CD4-positive, alpha-beta T cell treated with Interleukin-21 for 1 hour (primary cell): ENCODE data around the gene CEACAM20.
"Not testable (repeated sequence)": the region's sequence is repeated elsewhere in the genome, so short reads cannot be mapped to it uniquely, and the experiment has no call there.

Experiments
- DNase-seq: peaks from one replicate; pipeline ENCODE4 v3.0.0-alpha.2; 2020

The CEACAM20 gene

GRCh38 chr19:44529536-44529935, at the start of gene CEACAM20:
Gene CEACAM20 (minus strand): TSS chr19:44529675. CDS start chr19:44529509, 166 bp downstream.
- no peak for DNase-seq

DNA sequence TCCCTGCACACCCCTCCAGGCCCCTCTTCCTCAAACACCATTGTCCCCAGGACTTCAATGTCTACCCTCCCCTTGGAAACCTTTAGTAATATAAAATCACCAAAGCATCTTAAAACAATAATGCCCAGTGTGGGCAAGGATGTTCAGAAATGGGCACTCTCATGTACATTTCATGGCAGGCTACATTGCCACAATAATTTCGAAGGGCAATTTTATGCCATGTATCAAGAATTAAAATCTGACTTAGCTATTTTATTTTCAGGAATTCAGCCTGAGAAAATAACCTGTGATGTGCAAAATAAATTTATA, 48.0 kb upstream of the CEACAM20 start:
- DNase-seq, result no peak

DNA sequence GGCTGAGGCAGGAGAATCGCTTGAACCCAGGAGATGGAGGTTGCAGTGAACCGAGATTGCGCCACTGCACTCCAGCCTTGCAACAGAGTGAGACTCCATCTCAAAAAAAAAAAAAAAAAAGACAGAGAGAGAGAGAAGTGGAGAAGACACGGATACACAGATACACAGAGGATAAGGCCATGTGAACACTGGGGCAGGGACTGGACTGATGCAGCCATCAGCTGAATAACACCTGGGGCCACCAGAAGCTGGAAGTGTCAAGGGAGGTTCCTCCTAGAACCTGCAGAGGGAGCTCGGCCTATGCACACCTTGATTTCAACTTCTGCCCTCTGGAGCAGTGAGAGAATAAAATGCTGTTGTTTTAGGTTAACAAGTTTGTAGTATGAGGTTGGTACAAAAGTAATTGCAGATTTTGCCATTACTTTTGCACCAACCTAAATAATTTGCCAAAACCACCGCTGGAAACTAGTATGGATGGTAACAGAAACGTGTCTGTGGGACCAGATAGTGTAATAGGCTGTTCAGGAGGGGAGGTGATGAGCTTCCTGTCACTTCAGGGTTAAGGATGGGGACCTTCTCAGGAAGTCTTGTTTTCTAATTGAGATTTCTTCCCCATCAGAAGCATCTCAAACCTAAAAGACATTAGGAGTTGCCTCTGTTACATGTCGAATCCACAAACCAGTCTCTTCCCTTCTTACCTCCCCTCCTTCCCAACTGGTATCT, 47.5 kb upstream of the CEACAM20 start:
- DNase-seq, result no peak

DNA sequence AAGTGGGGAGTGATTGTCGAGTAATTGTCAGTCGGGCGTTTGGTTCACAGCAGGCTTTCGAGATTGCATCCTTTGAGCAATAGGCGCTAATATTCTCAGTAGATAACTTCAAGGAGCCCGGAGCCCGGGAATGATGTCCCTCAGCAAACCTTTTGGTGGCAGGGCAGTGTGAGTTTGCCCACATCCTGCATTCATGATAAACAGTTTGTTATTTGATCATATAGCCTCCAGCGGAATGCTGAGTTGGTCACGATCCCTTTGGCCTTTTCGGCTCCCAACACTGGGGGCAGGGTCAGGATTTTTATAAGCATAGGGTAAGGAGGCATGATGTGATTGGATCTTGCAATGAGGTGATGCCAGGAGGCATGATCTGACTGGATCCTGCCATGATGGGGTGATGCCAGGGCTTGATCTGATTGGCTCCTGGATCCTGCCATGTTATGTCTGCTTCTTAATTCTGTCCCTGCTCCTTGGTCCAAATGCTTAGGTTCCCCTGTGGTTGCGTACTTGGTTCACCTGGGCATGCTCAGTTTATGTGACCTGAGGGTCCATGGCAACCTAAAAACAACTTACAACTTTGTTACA, 45.7 kb upstream of the CEACAM20 start:
- DNase-seq, result no peak

- DNase-seq, result no peak
Measured at GRCh38 chr19:44574186-44574950, 44.9 kb upstream of the CEACAM20 start.

DNA sequence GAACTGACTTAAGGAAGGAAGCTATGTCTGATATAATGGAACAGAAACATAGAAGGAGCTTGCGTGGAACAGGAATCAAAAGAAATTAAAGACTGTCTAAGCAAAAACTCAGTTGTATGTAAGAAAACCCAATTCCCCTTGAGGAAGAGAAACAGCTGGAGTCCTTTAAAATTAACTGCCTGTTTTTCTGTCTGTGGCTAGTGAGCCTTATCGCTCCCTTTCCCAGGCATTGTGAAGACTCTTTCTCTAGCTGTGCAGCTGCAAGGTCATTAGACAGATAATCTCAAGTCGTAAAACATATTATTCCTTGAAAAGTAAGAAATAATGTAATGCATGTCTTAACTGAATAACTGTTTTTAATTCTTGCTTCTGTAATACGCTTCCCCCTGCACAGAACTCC, 44.2 kb upstream of the CEACAM20 start:
- no peak for DNase-seq

GRCh38 chr19:44573183-44573582, 43.7 kb upstream of the CEACAM20 start:
- no peak for DNase-seq

- DNase-seq, result no peak
Measured at GRCh38 chr19:44572581-44572900, 43.1 kb upstream of the CEACAM20 start.

GRCh38 chr19:44571830-44572580, 42.5 kb upstream of the CEACAM20 start:
- DNase-seq, result no peak

DNA sequence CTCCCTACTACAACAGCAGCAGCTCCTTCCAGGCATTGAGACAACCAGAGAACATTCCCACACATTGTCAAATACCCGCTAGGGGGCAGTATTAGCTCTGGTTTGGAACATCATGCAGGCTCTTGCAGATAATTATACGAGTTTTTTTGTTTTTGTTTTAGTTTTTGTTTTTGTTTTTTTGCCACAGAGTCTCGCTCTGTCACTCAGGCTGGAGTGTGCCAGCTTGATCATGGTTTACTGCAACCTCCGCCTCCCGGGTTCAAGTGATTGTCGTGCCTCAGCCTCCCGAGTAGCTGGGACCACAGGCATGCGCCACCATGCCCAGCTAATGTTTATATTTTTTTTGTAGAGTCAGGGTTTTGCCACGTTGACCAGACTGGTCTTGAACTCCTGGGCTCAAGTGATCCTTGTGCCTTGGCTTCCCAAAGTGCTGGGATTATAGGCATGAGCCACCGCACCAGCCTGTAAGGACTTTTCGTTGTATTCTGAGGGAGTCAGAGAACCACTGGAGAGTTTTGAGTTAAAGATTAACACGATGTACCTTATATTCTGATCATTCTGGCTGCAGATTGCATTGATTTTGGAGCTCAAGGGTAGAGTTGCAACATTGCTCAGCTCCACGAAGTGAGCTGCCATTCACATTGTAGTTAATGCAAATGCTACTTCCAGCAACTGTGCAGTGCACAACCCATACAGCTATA, 41.7 kb upstream of the CEACAM20 start:
- peak; percentile 58 for DNase-seq

DNA sequence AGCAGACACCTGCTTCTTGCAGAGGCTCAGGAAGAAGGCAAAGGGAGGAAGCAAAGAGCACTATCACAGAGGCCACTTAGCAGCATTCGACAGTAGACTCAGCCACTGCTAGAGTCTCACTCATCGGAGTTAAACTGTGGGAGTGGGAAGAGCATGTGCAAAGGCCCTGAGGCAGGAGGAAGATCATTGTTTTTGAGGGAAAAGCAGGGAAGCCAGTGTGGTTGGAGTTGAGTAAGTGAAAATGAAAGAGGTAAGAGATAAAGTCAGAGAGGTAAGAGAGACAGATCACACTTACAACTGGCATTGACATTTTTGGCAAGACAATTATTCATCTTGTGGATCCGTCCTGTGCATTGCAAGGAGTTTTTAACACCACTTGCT, 41.1 kb upstream of the CEACAM20 start:
- DNase-seq, result no peak

DNA sequence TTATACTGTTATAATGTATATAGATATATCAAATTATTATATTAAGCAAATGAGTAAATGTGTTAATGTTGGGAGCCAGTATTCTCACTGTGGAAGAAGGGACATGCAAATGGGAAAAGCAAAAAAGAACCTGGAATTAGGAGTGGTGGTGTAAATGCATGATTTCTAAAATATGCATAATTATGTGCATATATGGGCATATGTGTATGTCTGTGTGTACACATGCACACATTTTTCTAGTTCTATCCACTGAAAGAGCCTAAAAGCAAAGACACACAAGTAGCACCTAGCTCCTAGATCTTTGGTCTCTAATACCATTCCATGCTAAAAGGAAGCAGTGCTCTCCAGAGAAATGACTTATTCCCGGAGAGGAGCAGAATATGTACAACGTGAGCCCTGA, 38.3 kb upstream of the CEACAM20 start:
- no peak for DNase-seq

GRCh38 chr19:44566984-44567383, 37.5 kb upstream of the CEACAM20 start:
- DNase-seq, result no peak

- not testable (repeated sequence) for DNase-seq
Measured at GRCh38 chr19:44563086-44563655, 33.7 kb upstream of the CEACAM20 start.

- DNase-seq, result no peak
Measured at GRCh38 chr19:44557933-44558332, 28.5 kb upstream of the CEACAM20 start.

DNA sequence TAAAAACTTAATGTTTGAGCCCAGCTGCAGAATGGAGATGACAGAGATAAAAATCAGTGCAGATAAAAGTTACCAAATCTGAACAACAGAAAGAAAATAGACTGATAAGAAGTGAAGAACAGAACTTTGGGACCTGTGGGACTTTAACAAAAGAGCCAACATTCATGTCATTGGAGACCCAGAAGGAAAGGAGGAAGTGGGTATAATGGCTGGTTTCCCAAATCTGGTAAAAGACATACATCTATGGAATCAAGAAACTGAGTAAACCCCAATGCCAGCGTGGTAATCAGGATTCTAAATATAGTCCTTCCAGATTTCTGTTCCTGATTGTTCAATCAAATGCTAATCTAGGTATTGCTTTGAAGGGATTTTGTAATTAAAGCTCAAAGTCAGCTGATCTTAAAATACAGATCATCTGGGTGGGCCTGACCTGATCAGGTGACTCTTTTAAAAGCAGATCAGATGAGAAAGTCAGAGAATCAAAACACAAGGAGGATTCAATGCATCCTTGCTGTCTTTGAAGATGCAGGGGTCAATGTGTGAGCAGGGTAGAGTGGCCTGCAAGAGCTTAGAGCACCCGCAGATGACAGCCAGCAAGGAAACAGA, 25.3 kb upstream of the CEACAM20 start:
- DNase-seq, result no peak

DNA sequence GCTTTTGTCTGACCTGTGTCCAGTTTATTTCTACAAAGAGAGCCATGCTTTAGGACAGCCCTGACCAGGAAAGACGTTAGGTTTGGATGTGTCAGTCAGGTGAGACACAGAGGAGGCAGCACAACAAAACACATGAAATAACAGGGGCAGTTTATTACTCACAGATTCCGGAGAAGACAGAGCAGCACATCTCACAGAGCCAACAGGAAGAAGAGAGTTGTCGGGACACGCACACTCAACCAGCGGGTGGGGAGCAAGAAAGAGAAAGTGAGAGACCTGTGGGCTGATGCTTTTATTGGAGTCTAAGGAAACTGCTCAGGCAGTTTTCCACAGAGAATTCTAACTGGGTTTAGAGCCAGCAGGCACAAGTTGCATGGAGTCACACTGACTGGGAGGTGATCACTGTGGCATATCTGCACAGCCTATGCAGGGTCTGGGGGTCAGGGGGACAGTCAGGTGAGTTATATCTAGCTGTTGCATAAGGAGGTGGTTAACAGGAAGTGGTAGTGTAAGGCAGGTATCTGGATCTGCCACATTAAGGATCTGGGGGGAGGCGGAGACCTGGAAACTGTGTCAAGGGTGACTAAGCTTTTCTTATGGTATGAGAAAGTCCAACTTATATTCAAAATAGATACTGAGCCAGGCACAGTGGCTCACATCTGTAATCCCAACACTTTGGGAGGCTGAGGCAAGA, 24.1 kb upstream of the CEACAM20 start:
- DNase-seq, result no peak

GRCh38 chr19:44552324-44552723, 22.8 kb upstream of the CEACAM20 start:
- DNase-seq, result peak; percentile 7

GRCh38 chr19:44551850-44552249, 22.4 kb upstream of the CEACAM20 start:
- no peak for DNase-seq

GRCh38 chr19:44550976-44551375, 21.5 kb upstream of the CEACAM20 start:
- not testable (repeated sequence) for DNase-seq

- DNase-seq, result no peak
Measured at GRCh38 chr19:44549507-44549906, 20.0 kb upstream of the CEACAM20 start.

DNA sequence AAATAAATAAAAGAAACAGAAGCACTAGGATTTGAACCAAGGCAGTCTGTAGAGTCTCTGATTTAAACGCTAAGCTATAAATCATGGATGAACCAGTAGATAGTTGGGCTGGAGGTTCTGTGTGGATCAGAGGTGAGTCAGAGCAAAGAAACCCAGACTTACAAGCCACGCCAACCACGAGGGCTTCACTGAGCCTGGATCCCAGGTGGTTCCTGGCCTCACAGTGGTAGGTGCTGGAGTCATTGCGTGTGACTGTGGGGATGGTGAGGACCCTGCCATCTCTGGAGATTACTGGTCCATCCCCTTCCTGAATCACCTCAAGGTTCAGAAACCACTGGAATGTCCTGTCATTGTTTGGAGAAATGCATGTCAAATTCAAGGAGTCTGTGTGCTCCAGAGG, 19.3 kb upstream of the CEACAM20 start:
- DNase-seq, result no peak
